HG03469 (cell line): ENCODE measurements around the gene TBXA2R.

Source experiments
- ATAC-seq: cut with Tn5 transposase; IDR thresholded peaks from one replicate; pipeline ENCODE4 v1.9.1; 2021; ENCODE audit warnings: mild to moderate bottlenecking, moderate library complexity, moderate number of reproducible peaks; ENCODE audit not compliant: unreplicated experiment

TBXA2R gene

DNA sequence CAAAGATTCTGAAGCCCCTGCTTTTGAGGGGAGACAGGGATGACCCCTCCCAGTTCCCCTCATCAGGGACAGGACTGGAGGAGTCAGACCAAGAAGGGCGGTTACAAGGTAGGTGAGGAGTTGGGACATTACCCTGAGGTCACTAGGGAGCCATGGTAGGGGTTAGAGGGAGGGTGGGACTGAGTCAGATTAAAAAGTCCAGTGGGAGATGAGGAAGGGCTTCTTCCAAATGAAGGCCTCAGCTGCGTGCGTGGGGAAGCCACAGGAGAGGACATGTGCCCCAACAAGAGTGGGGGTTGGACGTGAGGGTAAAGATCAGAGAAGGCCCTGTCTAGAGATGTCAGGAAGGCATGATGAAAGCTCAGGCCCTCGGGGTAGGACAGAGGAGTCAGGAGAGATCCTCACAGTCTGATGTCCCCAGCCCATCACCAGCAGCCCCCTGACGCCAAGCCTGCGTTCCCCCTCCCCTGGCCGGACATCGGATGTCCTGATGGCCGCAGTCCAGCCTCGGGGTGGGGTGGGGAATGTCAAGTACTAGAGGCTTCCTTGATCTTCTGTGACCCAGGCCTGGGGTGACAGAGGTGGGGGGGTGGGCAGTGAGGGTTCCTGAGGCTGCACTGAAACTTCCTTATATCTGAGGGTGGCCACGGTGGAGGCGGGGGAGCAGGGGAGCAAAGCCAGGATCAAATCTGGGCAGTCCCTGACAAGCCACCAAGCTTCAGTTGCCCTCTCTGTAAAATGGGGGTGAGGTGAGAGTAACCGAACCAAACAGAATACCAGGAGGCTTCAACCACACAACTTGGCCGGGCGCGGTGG is 42.8 kb downstream of the TBXA2R start:
- ATAC-seq = no peak

DNA sequence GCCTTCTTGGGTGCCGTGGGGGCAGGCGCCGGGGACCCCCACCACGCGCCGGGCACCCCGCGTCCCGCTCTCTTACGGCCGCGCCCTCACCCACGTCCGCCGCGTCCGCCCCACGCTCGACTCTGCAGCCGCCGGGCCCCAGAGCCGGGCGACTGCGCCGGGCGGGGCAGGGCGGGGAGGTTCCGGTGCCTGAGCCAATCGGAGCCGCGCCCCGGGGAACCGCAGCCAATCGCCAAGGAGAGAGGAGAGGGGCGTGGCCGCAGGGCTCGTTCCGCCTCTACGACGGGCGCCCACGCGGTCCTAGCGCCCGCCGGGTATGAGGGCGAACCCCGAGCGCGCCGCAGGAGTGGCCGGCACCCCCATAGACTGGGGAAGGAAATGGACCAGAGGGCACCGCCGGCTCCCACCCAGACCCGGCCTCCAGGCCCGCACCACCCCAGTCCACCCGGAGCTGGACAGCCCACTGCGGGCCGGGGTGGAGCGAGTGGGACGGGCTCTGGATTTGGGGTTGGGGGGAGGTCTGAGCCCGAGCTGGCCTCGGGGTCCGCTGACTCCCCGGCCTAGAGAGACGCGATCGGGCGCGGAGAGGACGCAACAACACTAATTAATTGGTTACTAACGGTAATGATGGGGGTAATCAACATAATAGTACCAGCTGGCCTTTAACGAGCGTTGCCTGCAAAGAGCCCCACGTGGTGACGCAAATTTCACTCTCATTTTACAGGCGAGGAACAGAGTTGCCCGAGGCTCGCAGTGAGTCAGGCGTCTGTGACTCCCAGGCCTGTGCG is 49.0 kb downstream of the TBXA2R start, which contains the start of gene MFSD12:
MFSD12 (minus strand) TSS at position 126 of the 788 bp plus-strand sequence. CDS start 183 bp downstream, outside the sequence.
- ATAC-seq = peak; percentile 62

DNA sequence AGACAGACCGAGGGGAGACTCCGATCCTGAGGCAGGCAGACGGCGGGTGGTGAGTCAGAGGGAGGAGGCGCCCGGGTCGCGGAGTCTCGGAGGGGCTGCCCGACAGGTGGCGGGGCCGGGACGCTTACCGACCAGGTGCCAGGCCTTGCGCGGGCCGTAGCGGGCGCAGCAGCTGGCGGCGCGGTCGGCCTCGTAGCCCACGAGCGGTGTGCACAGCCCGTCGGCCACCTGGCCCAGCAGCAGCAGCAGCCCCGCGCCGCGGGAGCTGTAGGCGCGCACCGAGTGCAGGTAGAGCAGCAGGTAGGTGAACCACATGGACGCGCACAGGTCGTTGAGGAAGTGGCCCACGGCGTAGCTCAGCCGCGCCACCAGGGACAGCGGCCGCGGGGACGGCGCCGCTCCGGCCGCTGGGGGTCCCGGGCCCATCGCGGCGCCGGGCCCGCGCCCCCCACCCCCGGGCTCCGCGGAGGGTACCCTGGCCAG is 49.7 kb downstream of the TBXA2R start:
- ATAC-seq = peak; percentile 10

DNA sequence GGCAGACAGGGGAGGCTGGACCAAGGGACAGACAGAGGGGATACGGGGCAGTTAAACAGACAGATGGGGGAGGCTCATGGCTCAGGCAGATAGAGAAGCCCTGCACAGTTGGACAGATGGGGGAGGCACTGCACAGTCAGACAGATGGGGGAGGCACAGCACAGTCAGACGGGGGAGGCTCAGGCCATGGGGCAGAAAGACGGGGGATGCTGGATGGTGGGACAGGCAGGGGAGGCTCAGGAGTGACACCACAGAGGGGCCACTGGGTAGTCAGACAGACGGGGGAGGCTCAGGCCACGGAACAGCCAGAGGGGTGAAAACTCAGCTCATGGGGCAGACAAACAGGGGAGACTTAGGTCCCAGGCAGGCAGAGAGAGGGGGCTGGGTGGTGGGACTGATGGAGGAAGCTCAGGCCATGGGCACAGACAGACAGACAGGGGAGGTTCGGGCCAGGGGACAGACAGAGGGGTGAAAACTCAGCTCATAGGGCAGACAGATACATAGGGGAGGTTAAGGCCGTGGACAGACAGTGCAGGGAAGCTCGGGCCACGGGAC is 50.2 kb downstream of the TBXA2R start:
- ATAC-seq = no peak

DNA sequence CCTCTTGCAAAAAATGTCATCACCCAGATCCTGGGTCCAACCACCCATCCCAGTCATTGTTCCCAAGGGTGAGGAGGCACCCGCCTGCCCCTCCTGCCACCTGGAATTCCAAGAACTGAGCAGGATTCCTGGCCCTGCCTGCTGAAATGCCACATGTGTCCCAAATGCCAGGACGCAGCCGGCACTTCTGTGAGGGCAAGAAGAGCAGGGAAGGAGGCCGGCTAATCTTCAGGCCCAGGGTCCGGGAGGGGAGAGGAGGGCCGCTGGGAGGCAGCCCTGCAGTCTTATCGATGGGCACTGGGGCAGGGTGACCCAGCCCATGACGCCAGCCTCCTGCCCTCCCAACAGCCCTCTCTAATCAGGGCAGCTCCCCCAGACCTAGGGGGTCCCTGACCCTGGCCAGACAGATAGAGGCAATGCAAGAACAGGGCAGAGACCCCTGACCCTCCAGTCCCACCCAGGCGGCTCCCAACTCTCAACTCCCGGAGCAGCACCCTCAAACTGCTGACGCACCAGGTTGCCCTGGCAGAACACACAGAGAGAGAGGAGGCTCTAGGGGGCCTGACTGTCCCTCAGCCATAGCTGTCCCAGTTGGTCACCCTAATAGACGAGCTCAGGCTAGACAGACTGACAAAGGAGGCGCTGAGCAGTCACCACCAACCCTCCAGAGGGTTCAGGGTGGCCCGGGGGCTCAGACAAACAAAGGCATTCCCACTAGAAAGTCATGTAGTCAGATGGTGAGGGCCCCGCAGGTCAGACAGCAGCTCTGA is 50.8 kb downstream of the TBXA2R start:
- ATAC-seq = no peak

DNA sequence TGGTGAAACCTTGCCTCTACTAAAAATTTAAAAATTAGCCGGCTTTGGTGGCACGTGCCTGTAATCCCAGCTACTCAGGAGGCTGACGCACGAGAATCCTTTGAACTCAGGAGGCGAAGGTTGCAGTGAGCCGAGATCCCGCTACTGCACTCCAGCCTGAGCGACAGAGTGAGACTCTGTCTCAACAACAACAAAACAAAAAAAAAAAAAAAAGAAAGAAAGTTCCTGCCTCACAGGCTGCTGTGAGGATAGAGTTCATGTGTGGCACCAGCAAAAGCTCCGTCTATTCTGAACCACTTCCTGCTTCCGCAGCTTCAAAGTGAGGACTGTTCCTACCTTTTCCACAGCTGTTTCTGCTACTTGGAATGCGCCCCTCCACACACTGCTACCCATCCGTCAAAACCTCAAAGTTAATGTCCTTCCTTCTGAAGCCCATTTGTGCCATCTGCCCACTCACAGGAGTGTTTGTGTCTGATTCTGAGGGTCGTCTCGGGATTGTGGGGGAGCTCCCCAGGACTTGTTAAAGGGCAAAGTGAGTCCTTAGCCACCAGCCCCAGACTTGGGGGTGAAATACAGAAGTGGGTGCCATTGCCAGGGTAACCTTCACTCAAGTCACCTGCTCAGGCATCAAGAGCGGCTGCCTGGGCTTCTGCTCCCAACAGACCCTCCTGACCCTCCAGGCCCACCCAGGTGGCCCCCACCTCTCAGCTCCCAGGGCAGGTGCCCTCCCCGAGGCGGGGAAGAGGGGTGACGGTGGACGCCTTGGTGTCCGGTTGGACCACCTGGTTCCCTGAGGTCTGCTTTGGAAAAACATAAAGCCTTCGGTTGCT is 52.2 kb downstream of the TBXA2R start:
- no peak for ATAC-seq

DNA sequence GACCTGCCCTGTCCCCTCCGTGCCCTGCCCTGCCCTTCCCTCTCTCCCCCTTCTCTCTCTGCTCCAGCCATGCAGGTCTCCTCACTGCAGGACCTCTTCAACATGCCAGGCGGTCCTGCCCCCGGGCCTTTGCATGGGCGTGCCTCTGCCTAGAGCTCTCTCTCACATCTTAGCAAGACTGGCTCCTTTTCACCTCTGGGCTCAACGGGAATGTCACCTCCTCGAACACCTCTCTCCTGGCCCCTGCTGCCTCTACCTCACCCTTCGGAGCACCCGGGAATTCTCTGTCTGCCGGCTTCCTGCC is 54.9 kb downstream of the TBXA2R start:
- no peak for ATAC-seq

DNA sequence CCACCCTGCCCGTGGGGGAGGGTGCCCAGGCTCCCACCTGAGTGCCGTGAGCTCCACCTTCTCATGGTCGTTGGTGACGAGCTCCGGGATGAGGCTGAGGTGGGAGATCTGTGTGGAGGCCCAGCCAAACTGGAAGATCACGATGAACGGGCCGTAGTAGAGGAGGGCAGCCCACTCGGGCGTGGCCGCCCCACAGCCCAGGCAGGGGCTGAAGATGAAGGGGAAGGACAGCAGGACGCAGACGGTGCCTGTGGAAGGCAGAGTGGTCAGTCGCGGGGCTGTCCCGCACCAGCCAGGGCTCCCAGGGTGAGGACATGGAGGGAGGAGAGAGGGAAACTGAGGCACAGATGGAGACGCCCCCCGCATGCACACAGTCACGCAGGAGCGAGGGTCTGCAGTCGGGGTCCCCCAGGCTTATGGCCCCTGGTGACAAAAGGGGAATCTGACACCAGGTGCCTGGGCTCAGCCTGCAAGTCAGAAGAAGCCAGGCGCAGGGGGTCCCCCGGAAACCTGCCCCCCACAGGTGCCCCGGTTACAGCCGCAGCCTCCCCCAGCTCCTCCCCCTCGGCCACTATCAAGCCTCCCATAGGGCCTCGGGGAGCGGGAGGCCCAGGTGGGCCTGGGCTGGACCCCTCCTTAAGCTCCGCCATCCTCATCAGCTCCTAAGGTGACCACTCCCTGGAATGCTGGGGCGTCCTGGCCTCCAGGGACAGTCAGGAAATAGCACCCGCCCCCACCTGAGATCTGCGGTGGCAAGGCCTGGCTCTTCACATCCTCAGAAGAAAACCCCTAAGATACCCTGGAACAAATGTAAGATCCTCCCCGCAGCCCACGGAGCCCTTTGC is 55.5 kb downstream of the TBXA2R start:
- no peak for ATAC-seq

DNA sequence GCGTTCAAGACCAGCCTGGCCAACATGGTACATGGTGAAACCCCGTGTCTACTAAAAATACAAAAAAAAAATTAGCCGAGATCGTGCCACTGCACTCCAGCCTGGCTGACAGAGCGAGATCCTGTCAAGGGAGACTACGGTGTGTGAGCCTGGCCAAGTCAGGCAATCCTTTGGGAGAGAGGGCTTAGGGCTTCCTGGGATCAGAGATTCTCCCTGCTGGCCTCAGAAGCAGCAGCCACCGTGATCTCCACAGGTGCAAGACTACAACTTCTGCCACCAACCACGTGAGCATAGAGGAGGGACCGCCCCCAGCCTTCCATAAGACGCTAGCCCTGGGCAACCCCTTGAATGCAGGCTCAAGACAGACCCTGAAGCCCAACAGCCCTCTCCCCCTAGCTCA is 56.9 kb downstream of the TBXA2R start:
- no peak for ATAC-seq

DNA sequence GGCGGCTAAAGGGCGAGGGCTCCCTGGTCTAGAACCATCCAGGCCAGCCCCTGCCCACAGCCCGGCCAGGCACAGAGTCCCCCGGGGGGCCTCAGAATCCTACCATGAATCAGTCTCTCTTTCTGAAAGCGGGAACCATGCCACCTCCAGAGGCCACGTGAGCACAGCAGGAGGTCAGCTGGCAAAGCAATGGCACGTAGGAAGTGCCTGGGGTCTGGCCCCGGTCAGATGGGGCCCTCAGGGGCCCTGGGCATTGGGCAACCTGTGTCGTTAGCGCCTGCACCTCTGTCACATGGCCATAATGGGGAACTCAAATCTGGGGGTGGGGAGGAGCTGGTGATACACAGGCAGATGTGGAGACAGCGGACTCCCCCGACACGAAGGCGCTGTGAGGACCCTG is 58.1 kb downstream of the TBXA2R start:
- no peak for ATAC-seq

DNA sequence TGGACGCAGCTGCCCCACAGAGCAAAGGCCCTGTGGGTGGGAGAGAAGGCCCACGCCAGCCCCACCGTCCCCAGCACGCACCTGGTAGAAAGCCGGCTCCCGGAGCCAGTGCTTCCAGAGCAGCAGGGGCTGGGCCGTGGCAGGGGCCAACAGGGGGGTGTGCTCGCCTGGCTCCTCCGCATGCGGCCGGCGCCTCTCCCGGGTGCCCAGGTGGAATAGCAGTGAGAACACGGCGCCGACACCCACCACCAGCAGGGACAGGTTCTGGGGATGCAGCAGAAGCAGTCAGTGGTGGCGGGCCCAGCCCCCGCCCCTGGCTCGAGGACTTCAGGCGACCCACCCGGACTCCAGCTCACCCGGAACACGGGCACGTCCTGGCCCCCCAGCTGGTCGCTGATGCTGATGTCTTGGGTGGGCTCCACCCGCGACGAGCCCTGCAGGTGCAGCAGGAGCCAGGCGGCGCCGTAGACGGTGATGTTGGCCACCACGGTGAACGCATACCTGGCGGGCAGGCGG is 58.9 kb downstream of the TBXA2R start:
- ATAC-seq = no peak

DNA sequence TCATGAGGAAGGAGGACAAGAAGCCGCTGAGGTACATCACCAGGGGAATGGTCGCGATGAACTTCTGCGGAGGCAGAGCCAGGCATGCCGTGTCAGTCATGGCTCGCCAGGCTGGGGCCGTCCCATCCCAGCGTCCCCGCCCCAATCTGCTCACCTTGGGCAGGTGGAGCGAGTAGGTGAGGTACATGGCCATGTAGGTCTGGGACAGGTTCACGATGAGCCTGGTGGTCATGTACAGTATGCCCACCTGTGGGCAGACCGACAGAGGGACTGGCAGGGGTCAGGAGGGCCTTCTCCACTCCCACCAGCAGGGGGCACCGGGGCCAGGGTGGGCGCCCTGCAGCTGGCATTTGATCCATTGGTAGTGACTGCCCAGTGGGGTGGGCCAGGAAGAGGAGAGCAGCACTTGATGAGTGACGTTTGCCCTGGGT is 59.4 kb downstream of the TBXA2R start:
- ATAC-seq = no peak

DNA sequence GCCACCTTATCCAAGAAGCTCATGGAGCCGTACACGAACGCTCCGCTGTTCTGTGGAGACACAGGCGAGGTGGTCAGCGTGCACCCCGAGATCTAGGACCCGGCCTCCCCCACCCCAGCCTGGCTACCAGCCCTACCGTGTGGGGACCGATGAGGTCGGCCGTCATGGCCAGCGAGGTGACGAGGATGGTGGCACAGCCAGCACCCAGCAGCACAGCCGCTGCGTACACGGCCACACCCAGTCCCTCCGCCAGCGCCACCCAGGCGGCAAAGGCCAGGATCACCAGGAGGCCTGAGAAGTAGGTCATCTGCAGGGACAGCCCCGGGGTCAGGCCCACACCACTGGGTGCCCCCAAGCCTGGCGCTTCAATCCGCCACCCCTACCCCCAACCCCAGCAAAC is 60.6 kb downstream of the TBXA2R start:
- no peak for ATAC-seq

DNA sequence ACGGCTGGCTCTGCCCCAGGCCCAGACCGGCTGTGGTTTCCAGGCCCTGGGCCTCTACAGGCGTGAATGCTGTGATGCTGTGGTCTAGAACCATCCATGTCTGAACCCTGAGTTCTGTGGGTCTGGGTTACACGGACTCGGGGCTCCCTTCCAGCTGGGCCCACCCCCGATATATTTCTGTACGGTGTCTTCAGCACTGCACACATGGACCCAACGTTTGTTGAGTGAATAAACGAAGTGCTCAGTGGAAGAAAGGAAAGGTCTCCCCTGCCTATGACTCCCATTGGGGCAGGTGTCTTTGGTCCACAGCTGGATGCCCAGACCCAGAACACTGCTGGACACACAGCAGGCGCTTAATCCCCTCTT is 61.0 kb downstream of the TBXA2R start:
- ATAC-seq = no peak

DNA sequence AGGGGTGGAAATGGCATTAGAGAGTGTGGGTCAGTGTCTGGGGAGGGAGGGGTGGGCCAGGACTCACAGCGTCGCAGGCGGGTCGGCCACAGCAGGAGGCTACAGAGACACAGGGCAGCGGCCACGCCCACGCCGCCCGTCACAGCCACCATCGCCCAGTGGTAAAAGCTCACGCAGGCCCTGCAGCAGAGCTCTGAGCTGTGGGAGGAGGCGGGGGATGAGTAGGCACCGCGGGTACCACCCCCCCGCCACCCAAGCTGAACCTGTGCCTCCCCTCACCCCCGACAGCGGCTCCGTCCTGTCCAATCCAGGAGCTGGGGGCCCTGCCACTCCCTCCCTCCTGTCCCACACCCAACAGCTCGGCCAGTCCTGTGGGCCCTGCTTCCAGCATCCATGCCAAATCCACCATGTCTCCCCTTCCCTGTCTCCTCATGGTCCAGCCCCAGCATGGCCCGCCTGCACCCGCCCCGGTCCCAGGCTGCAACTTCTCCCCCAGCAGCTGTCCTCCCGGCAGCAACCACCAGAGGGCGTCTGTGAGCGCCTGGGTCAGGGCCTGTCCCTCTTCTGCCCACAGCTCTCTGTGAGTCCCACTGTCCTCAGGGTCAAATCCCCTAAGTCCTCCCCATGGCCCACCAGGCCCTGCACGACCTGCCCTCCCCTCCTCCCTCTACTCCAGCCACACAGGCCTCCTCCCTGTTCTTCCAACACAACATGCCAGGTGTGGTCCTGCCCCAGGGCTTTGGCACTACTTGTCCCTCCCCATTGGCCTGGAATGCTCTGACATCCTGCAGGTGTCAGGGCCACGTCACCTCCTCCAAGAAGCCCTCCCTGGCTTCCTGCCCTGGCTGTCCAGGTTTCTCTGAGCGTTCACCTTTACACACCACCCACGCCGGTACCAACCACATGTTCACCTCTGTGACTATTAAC is 61.7 kb downstream of the TBXA2R start:
- ATAC-seq = no peak
